Activated CD4-positive, alpha-beta T cell treated with anti-CD3 and anti-CD28 coated beads, Interleukin-10, Interleukin-2, amounts not matched to agents 100 ng/mL and 50 ng/mL, durations not matched to agents 16 hours and 8 hours (primary cell): ENCODE measurements around the gene ARMH4.
"Not testable (repeated sequence)": the region's sequence is repeated elsewhere in the genome, so short reads cannot be mapped to it uniquely, and the experiment has no call there.

ENCODE experiments used
- DNase-seq: peaks from one replicate; pipeline ENCODE4 v3.0.0-alpha.2; 2020

The ARMH4 gene

GRCh38 chr14:58145936-58146335 lies 6.1 kb downstream of the ARMH4 start:
- no peak for DNase-seq

GRCh38 chr14:58143106-58143505 lies 8.9 kb downstream of the ARMH4 start:
- DNase-seq: no peak

DNA sequence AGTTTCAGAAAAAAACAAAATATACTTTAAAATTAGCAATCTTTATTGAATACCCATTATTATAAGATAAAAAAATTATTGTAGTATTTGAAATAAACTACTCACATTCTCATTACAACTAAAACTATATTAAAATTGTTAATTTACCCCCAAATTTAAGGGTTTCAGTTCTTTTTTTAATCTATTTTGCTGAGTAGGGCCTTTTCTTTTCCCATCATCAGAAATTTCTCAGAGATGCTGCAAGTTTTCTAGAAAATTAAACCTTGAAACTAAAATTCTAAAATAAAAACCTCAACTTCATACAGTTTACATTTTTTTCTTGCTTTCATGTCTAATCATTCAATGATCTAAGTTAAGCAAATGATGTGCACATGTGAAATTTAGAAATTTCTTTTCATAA lies 10.1 kb downstream of the ARMH4 start:
- DNase-seq: no peak

- DNase-seq: no peak
Observed at GRCh38 chr14:58138714-58139482, 13.1 kb downstream of the ARMH4 start.

DNA sequence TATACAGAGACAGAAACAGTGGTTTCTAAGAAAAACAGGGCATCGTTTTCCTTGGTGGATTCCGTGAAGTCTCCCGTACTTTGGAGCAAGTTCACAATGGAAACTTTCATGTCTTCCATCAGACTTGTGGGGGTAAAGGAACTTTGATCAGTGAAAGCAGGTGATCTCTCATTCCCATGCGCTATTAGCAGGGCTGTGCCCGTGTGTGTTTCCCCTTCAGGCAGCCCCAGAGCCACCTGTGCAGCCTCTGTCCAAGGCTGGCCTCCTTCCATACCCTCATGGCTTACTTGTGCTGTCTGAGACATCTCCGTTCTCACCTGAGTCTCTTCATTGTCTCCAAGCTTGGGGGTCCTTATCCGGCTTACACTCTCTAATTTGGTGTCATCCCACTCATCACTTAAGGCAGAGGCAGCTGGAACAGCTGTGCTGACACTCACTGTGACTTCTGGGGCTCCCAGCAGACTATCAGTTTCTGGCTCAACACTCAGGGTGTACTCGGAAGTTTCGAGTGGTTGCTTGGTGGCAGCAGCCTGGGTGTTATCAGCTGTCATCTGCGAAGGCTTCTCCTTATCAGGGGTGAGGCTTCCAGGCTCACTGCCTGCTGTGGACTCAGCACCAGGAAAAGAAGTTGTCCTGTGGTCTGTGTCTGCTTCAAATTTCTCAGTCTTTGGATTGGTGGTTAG lies 13.8 kb downstream of the ARMH4 start:
- peak; percentile 12 for DNase-seq

DNA sequence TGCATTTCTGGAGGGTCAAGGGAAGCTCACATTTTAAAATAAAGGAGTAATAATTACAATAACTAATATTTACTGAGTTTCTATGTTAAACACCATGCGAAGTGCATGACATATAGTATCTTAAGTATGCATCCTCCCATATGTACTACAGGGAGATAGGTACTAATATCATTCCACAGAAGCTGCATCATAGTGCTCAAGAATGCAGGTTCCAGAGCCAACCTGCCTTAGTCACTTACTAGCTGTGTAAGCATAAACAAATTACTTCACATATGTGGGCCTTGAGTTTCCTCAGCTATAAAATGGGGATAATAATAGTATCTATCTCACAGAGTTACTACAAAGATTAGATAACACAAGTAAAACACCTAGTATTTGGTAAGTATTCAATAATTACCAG lies 18.3 kb downstream of the ARMH4 start:
- DNase-seq: no peak

- no peak for DNase-seq
Observed at GRCh38 chr14:58131386-58131785, 20.6 kb downstream of the ARMH4 start.

- no peak for DNase-seq
Observed at GRCh38 chr14:58130116-58130782, 21.8 kb downstream of the ARMH4 start.

GRCh38 chr14:58129208-58129607 lies 22.8 kb downstream of the ARMH4 start:
- no peak for DNase-seq

- DNase-seq: no peak
Observed at GRCh38 chr14:58128416-58128815, 23.6 kb downstream of the ARMH4 start.

GRCh38 chr14:58122546-58122945 lies 29.5 kb downstream of the ARMH4 start:
- DNase-seq: not testable (repeated sequence)

DNA sequence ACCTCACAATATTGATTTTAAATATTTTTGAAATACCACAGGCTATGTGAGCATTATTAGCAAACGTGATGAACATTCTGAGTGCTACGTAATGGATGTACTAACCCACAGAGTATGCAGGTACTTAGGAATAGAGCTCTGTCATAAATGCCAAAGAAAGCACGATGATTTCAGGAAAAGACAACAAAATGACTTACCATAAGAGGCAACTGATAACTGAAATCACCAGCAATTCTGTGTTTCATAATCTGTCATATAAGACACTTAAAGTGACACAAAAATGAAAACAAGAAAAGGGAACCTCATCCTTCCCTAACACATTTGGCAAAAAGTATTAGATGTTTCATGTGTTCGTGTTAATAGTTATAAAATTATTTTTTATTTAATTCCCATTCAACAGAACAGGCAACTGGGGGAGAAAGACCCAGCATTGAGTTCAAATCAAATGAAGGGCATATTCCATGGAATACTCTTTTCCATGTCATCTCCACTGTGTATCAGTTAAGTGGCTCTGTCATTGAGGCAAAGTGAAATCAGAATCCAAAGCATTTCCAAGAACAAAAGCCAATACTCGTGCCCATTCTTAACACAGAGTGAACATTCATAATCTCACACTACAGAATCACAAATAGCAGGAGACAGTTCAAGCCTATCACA lies 30.4 kb downstream of the ARMH4 start:
- DNase-seq: no peak

DNA sequence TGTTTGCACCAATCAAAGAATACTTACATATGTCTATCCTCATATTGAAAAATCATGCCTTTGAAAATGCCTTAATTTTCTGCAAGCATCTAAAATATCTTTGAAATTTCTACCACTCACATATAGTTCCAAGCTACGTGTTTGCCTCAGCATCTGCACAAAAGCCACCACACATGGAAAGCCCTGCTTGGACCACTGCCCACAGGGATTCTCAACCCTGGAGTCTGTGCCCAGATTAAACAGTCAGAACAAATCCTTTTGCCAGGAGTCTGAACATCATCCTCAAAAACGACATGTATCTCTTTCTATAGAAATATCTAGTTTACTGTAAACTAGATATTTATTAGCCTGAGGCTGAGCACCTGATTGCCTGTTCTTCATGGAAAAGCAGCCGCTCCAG lies 32.6 kb downstream of the ARMH4 start:
- DNase-seq: no peak

DNA sequence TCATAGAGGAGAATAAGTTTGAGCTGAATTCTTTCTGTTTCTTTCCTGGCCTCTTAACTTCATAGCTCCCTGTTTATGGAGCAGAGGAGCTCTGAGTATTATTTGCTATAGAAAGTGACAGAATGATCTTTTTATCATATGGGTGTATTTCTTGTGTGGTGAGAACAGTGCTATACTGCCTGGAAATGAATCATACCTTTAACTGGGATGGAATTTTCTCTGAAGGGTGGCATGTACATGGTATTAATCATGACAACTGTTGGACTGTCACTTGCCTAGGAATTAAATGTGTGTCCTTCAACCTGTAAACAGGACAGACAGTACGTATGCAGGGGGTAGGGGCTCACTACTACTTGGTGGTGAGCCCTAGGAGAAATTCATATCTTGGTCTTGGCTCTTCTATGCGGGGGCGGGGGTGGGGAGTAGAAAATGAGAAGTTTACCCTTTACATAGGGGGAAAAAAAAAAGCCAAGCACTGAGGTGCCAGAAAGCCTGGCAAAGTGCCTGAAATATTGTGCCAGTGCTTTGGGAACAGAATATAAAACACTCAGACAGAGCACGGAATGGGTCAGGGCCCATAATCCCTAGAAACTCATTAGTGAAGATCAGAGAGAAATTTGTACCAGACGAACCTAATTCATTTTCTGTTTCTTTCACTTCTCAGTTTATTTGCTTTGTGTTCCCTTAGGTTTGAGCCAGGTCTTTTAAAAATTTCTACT lies 33.8 kb downstream of the ARMH4 start:
- no peak for DNase-seq

- DNase-seq: no peak
Observed at GRCh38 chr14:58109744-58110143, 42.3 kb downstream of the ARMH4 start.

DNA sequence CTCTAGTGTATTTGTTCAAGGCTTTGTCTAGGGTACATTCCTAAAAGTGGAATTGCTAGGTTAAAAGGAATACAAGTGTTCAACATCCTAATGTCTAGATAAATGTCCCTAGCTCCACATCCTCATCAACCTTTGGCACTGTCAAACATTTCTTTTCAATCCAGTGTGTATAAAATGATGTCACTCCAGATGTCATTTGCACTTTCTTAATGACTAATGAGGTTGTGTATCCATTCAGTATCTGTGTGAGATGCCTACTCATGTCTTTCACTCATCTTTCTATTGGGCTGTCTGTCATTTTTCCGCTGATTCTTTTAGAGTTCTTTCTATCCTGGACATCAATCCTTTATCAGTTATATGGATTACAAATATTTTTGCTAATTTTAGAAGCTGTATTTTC lies 43.3 kb downstream of the ARMH4 start:
- peak; percentile 27 for DNase-seq

- DNase-seq: peak; percentile 44
Observed at GRCh38 chr14:58107947-58108552, 44.0 kb downstream of the ARMH4 start.

DNA sequence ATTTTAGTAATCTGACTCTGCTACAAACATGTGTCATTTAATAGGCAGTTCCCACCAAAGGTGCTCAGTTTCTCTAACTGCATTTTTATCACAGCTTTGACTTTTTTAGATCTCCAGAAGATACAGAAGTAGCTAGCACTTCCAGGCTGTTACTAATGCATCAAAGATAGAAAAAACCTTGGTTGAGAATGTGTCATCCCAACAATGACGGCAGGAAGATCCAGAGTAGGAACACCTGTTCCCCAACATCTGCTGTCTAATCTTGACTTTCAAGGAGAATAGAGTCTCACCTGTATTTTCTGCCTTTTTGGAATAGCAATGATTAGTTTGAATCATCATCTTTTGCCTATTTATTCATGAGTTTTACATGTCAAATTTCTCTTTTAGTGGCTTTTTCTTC lies 45.0 kb downstream of the ARMH4 start:
- DNase-seq: no peak

DNA sequence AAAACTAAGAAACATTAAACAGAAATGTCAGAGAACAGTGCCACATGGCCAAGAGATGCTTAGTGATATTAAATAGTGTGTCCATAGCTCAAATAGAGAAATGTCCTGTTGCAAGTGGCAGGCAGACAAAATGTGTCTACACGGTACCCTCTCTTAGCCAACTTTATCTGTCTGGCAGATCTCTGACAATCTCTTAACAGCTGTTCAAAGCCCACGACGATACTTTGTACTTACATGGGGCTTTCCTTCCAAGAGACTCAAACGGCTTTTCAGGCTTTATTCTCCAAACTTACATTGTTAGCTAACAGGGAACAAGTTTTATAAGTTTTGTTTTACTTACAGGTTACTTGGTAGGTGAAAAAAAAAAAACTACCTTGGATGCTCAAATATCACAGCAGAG lies 45.6 kb downstream of the ARMH4 start:
- no peak for DNase-seq

DNA sequence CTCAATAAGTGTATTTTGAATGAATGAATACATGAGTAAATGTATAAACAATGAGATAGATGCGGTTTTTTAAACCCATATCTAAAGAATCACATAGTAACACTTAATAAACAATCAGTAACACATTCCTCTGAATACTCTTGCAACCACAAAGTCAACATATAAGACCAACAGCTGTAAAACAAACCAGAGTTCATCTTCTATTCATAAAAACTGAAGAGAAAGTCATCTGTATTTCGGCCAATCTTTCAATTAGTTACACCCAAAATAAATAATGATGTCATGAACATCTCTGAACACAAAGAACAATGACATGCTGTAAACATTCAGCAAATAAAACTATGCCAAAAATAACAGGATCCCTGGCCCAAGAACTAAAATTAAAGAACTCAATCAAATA lies 47.2 kb downstream of the ARMH4 start:
- no peak for DNase-seq

GRCh38 chr14:58100735-58101368 lies 51.2 kb downstream of the ARMH4 start:
- DNase-seq: no peak

DNA sequence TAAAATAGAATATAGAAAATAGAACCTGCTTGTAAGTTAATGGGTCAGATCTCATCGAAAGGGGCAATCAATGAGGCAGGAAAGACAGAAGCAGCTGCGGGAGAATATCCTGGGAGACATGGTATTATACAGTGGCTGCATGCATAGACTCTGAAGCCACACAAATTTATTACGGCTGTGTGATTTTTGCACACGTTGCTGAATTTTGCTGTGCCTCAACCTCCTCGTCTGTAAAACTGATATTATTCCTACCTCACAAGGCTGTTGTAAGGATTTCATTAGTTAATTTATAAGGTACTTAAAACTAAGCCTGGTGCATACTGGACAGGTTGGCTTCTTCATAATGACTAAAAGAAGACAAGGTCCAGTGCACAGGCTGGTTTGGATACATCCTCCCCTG lies 52.3 kb downstream of the ARMH4 start:
- DNase-seq: no peak
